ENCODE measurements around the gene PPARG. TPM values are rescaled to one million over a fixed set of nuclear protein-coding genes. Genes with fewer than 3 reads are reported as not detected.

PPARG gene
- total RNA-seq: 10 to 100 TPM; 39.8 to 93.9 (median 52.7) TPM

- peaks cover 7 to 19% (median 15%) of the 10 kb centered on the region in 4 donors for H3K4me1 ChIP-seq
- no peak for TF ChIP-seq EP300 (IDR thresholded peaks at IDR 0.05)
- TF ChIP-seq, protein P1, sequence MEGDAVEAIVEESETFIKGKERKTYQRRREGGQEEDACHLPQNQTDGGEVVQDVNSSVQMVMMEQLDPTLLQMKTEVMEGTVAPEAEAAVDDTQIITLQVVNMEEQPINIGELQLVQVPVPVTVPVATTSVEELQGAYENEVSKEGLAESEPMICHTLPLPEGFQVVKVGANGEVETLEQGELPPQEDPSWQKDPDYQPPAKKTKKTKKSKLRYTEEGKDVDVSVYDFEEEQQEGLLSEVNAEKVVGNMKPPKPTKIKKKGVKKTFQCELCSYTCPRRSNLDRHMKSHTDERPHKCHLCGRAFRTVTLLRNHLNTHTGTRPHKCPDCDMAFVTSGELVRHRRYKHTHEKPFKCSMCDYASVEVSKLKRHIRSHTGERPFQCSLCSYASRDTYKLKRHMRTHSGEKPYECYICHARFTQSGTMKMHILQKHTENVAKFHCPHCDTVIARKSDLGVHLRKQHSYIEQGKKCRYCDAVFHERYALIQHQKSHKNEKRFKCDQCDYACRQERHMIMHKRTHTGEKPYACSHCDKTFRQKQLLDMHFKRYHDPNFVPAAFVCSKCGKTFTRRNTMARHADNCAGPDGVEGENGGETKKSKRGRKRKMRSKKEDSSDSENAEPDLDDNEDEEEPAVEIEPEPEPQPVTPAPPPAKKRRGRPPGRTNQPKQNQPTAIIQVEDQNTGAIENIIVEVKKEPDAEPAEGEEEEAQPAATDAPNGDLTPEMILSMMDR (IDR thresholded peaks at IDR 0.05): no peak
- no peak for TF ChIP-seq POLR2AphosphoS5 (IDR thresholded peaks at IDR 0.05)
- TF ChIP-seq POLR2A (IDR thresholded peaks at IDR 0.05): peak in 1 of 4 donors; percentile 35
- H3K27ac ChIP-seq: peak within 1 kb of the TSS; percentile 54 to 95 (median 74)
- ATAC-seq (ENCODE audit: low FRiP score in 2 of 2) (peak; percentile 67 to 74), DNase-seq (peak in 1 of 2 donors; percentile 89)
- H3K36me3 ChIP-seq: no peaks in the 10 kb centered on the region
- H3K9me3 ChIP-seq: no peaks in the 10 kb centered on the region
- WGBS, 2 donors: 2% methylated on average over 44 to 61 of the region's 87 CpGs
- H3K27me3 ChIP-seq: peaks cover 0 to 12% (median 6%) of the 10 kb centered on the region in 4 donors
- H3K4me3 ChIP-seq: peak within 1 kb of the TSS; percentile 51 to 66 (median 62)
These were observed at the start of gene PPARG for GRCh38 chr3:12288182-12289129. Gene PPARG, plus strand, starts transcription at chr3:12289070. Its CDS starts 90,642 bp downstream, at chr3:12379712.

DNA sequence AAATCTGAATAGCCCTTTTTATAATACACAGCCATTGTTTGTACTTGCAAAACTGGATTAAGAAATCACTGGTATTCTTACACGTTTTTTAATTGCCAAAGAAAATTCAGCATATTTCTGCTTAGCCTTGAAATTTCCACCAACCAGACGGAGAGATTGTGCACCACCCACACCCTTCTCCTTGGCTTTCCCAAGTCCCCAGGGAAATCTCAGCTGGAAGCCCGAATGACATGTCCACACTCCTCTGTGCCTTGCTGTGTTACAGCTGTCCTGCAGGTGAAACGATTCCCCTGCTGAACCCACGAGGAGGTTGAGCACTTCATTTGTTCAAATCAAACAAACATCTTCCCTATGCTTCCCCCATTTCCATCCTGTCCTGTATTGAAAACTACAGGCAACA, 49.6 kb upstream of the PPARG start:
- TF ChIP-seq, protein P1 (IDR thresholded peaks at IDR 0.05): no peak
- TF ChIP-seq POLR2AphosphoS5 (IDR thresholded peaks at IDR 0.05) (no peak), EP300 (IDR thresholded peaks at IDR 0.05) (no peak), POLR2A (IDR thresholded peaks at IDR 0.05) (no peak)

GRCh38 chr3:12242772-12243171, 46.1 kb upstream of the PPARG start:
- Histone ChIP-seq H3K4me3 (no peak overlapping the region), H3K27me3 (no peaks in the 10 kb centered on the region), H3K4me1 (no peaks in the 10 kb centered on the region), H3K27ac (no peak overlapping the region), H3K36me3 (no peaks in the 10 kb centered on the region), H3K9me3 (no peaks in the 10 kb centered on the region)
- TF ChIP-seq POLR2AphosphoS5 (IDR thresholded peaks at IDR 0.05) (no peak), POLR2A (IDR thresholded peaks at IDR 0.05) (no peak), EP300 (IDR thresholded peaks at IDR 0.05) (no peak)
- TF ChIP-seq, protein P1 (IDR thresholded peaks at IDR 0.05): no peak
- WGBS, 2 donors: 95 to 96% methylated on average over 2 of the region's 2 CpGs
- ATAC-seq (ENCODE audit: low FRiP score in 2 of 2) (no peak), DNase-seq (no peak)

More for the DNA sequence above, 49.6 kb upstream of the PPARG start:
- DNase-seq (no peak), ATAC-seq (ENCODE audit: low FRiP score in 2 of 2) (no peak)
- no peaks in the 10 kb centered on the region for H3K36me3 ChIP-seq
- H3K27ac ChIP-seq: no peak overlapping the region
- no peak overlapping the region for H3K4me3 ChIP-seq
- peaks cover 0 to 6% (median 0%) of the 10 kb centered on the region in 4 donors for H3K4me1 ChIP-seq
- 49 to 58% methylated on average over 5 of the region's 5 CpGs for WGBS, 2 donors
- no peaks in the 10 kb centered on the region for H3K27me3 ChIP-seq
- H3K9me3 ChIP-seq: no peaks in the 10 kb centered on the region

DNA sequence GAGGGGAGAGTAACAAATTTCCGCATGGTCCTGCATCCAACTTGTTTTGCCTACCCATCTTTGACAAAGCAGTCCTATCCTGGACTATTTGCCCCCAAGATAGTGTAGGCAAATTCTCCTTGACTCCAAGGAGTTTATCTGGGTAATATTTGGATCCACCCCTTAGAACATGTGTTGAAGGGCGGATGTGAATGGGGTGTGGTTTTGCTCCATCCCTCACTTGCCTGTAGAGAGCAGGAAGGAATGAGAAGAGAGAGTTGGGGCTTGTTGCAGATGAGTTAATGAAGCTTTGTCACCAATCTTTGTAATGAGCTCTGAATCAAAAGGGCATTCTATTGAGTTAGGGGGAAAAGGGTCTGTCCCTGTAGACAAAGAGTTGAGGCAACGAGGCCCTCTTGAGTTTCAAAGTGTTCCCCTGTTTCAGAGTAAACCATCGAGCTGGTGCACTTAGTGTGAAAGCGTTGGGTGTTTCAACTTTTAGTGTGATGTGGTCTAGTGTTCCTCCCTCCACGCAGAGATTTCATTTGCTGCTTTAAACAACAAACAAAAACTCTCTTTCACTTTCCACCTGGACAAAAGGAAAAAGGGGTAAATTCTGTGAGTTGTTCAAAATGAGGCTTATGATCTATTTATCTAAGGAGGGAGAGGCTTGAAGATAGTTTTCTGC, 42.2 kb upstream of the PPARG start:
- Histone ChIP-seq H3K27me3 (no peaks in the 10 kb centered on the region), H3K4me3 (no peak overlapping the region), H3K9me3 (peaks cover 0 to 8% (median 7%) of the 10 kb centered on the region in 4 donors), H3K36me3 (no peaks in the 10 kb centered on the region), H3K27ac (no peak overlapping the region), H3K4me1 (no peaks in the 10 kb centered on the region)
- no peak for ATAC-seq (ENCODE audit: low FRiP score in 2 of 2)
- 65 to 74% methylated on average over 6 of the region's 6 CpGs for WGBS, 2 donors
- no peak for TF ChIP-seq EP300 (IDR thresholded peaks at IDR 0.05)
- TF ChIP-seq POLR2A (IDR thresholded peaks at IDR 0.05): no peak
- TF ChIP-seq, protein P1 (IDR thresholded peaks at IDR 0.05): no peak
- no peak for TF ChIP-seq POLR2AphosphoS5 (IDR thresholded peaks at IDR 0.05)
- DNase-seq: no peak

Data from upper lobe of left lung (tissue), 6 donors.